ENCODE results near the gene SPTLC3.

DNA sequence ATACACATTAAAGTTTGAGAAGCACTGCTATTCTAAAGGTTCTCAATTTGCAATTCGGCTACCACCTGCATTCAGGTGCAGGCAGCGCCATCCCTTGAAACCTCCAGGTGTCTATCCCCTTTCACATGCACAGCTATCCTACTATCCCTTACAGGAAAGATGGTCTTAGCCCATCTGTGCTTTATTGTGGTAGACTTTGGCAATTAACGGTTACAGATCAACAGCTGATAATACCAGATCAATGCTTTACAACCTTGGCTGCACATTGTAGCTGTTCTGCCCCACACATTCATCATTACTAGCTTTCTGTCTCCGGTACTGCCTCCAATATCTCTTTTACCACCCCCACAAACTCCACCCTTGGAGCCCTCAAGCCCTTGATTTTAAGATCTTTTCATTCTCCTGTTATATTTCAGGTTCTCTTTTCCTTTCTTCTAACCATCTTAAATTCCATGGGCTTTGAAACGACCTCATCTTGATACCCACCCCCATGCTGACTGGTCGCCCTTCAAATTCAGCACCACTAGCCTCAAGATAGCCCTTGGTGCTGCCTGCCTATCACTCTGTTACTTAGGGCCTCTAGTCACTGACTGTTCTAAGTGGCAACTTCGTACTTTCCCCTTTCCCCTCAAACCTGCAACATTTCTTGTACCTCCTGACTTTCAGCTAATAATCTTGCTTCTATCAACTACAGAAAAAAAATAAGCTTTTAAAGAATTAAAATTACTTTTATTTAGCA lies 50.8 kb downstream of the SPTLC3 start:
- TF ChIP-seq, protein P1, sequence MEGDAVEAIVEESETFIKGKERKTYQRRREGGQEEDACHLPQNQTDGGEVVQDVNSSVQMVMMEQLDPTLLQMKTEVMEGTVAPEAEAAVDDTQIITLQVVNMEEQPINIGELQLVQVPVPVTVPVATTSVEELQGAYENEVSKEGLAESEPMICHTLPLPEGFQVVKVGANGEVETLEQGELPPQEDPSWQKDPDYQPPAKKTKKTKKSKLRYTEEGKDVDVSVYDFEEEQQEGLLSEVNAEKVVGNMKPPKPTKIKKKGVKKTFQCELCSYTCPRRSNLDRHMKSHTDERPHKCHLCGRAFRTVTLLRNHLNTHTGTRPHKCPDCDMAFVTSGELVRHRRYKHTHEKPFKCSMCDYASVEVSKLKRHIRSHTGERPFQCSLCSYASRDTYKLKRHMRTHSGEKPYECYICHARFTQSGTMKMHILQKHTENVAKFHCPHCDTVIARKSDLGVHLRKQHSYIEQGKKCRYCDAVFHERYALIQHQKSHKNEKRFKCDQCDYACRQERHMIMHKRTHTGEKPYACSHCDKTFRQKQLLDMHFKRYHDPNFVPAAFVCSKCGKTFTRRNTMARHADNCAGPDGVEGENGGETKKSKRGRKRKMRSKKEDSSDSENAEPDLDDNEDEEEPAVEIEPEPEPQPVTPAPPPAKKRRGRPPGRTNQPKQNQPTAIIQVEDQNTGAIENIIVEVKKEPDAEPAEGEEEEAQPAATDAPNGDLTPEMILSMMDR (IDR thresholded peaks at IDR 0.05) = no peak
- TF ChIP-seq POLR2A (IDR thresholded peaks at IDR 0.05) = no peak

Data from adrenal gland (tissue), 5 donors.